Uterus (tissue), 4 donors: ENCODE results near the gene PRKCE. TPM values are rescaled to one million over a fixed set of nuclear protein-coding genes. Genes with fewer than 3 reads are reported as not detected.

Source experiments
- DNase-seq, 2 donors: peaks; one replicate each; pipeline ENCODE4 v3.0.0-alpha.2; 2019 to 2020
- H3K27ac ChIP-seq, 2 donors: fragments of 200-600 bp; sonication (generic); 1 replicate in 1 of 2; 2 replicates in 1 of 2; pipeline ENCODE4 v1.5.1; 2016 to 2018
- H3K27me3 ChIP-seq, 2 donors: fragments of 200-600 bp; sonication (generic); one replicate each; pipeline ENCODE4 v1.5.1; 2018 to 2019; ENCODE audit warnings: control low read depth in 1 of 2
- H3K36me3 ChIP-seq, 2 donors: fragments of 200-600 bp; sonication (generic); one replicate each; pipeline ENCODE4 v1.5.1; 2019; ENCODE audit warnings: control low read depth in 1 of 2
- H3K4me1 ChIP-seq, 2 donors: fragments of 200-600 bp; sonication (generic); one replicate each; pipeline ENCODE4 v1.5.1; 2018 to 2019; ENCODE audit warnings: control low read depth in 1 of 2
- H3K4me3 ChIP-seq, 2 donors: fragments of 200-600 bp; sonication (generic); 1 replicate in 1 of 2; 2 replicates in 1 of 2; pipeline ENCODE4 v1.5.1; 2018 to 2019; ENCODE audit warnings: mild to moderate bottlenecking in 1 of 2
- H3K9me3 ChIP-seq, 2 donors: fragments of 200-600 bp; sonication (generic); one replicate each; pipeline ENCODE4 v1.5.1; 2019; ENCODE audit warnings: control low read depth in 1 of 2
- CTCF ChIP-seq, 4 experiments: fragments of 200-600 bp in 2 of 4; fragments of 450-650 bp in 2 of 4; sonication (generic) in 2 of 4; IDR thresholded peaks; one replicate each; pipeline ENCODE4 v1.5.1; 2016 to 2019; ENCODE audit warnings: antibody characterized with exemption in 4 of 4, mild to moderate bottlenecking in 2 of 4, moderate library complexity in 1 of 4
- POLR2A ChIP-seq, 2 donors: fragments of 450-650 bp; IDR thresholded peaks; one replicate each; pipeline ENCODE4 v1.6.1; 2016; ENCODE audit warnings: antibody characterized with exemption in 2 of 2, mild to moderate bottlenecking in 1 of 2, moderate library complexity in 1 of 2
- intact Hi-C: fragments of 100-400 bp; cut with DNase I; formaldehyde crosslinking; loops from one replicate; pipeline ENCODE4 v1.15.1; 2023; ENCODE audit warnings: low total_unique reads
- total RNA-seq, 4 donors: library from RNA; depleted of rRNA in 3 of 4; stranded (reverse); fragments of >200 nt in 3 of 4; gene quantifications; one replicate each; pipeline versions ENCODE4 v1.1.0 to v1.2.4, GENCODE V29; 2014 to 2023
- donor health status: DM: yes; HTN: yes; CAD: no.

The PRKCE gene
- total RNA-seq, 4 donors from 2014 or later, result 3.8 to 47.6 (median 14.2) TPM

- TF ChIP-seq CTCF (IDR thresholded peaks at IDR 0.05), result no peak
- TF ChIP-seq POLR2A (IDR thresholded peaks at IDR 0.05), result no peak
- intact Hi-C loops, result no loop called here
- Histone ChIP-seq H3K4me1 (no peaks in the 10 kb centered on the region), H3K4me3 (no peak overlapping the region), H3K27ac (peak overlapping the region; percentile 28 to 58), H3K36me3 (no peaks in the 10 kb centered on the region), H3K9me3 (no peaks in the 10 kb centered on the region), H3K27me3 (no peaks in the 10 kb centered on the region)
- no peak for DNase-seq
These were observed 483.9 kb downstream of the PRKCE start for GRCh38 chr2:46135228-46135855.

- TF ChIP-seq POLR2A (IDR thresholded peaks at IDR 0.05) (no peak), CTCF (IDR thresholded peaks at IDR 0.05) (no peak)
- H3K27ac ChIP-seq, result peak overlapping the region; percentile 7 to 28
- no peaks in the 10 kb centered on the region for H3K9me3 ChIP-seq
- intact Hi-C loops, result no loop called here
- DNase-seq, result no peak
- H3K4me1 ChIP-seq, result no peaks in the 10 kb centered on the region
- H3K4me3 ChIP-seq, result no peak overlapping the region
- H3K36me3 ChIP-seq, result no peaks in the 10 kb centered on the region
- H3K27me3 ChIP-seq, result no peaks in the 10 kb centered on the region
These were observed 484.5 kb downstream of the PRKCE start for GRCh38 chr2:46135958-46136357.

GRCh38 chr2:46136481-46136880 is 485.0 kb downstream of the PRKCE start:
- Histone ChIP-seq H3K4me1 (no peaks in the 10 kb centered on the region), H3K9me3 (no peaks in the 10 kb centered on the region), H3K27me3 (no peaks in the 10 kb centered on the region), H3K36me3 (no peaks in the 10 kb centered on the region), H3K4me3 (no peak overlapping the region), H3K27ac (peak overlapping the region in 1 of 2 donors; percentile 7)
- DNase-seq, result no peak
- TF ChIP-seq POLR2A (IDR thresholded peaks at IDR 0.05), result no peak
- TF ChIP-seq CTCF (IDR thresholded peaks at IDR 0.05), result no peak
- intact Hi-C loops, result no loop called here

- Histone ChIP-seq H3K4me3 (no peak overlapping the region), H3K36me3 (no peaks in the 10 kb centered on the region), H3K9me3 (no peaks in the 10 kb centered on the region), H3K27me3 (no peaks in the 10 kb centered on the region), H3K27ac (no peak overlapping the region), H3K4me1 (no peaks in the 10 kb centered on the region)
- intact Hi-C loops, result no loop called here
- no peak for TF ChIP-seq POLR2A (IDR thresholded peaks at IDR 0.05)
- TF ChIP-seq CTCF (IDR thresholded peaks at IDR 0.05), result no peak
- DNase-seq, result no peak
These were observed 485.5 kb downstream of the PRKCE start for GRCh38 chr2:46136953-46137352.

- no peak for DNase-seq
- Histone ChIP-seq H3K4me1 (no peaks in the 10 kb centered on the region), H3K27ac (no peak overlapping the region), H3K9me3 (no peaks in the 10 kb centered on the region), H3K36me3 (no peaks in the 10 kb centered on the region), H3K4me3 (no peak overlapping the region), H3K27me3 (no peaks in the 10 kb centered on the region)
- no peak for TF ChIP-seq CTCF (IDR thresholded peaks at IDR 0.05)
- TF ChIP-seq POLR2A (IDR thresholded peaks at IDR 0.05), result no peak
- intact Hi-C loops, result no loop called here
These were observed 491.3 kb downstream of the PRKCE start for GRCh38 chr2:46142546-46143428.
